WTC11 (cell line): ENCODE data around the gene TOX4. TPM values are rescaled to one million over a fixed set of nuclear protein-coding genes. Genes with fewer than 3 reads are reported as not detected.

Source experiments
- ATAC-seq: fragments of 200-7000 bp; cut with Tn5 transposase; 2 replicates; pipeline ENCODE4 v1.10.0; 2021; ENCODE audit warnings: mild to moderate bottlenecking, moderate library complexity
- CTCF ChIA-PET: fragments of 300-600 bp; sonication (Branson Sonifier 250); formaldehyde crosslinking; loops from one replicate; lab custom pipeline; 2021; ENCODE audit warnings: antibody characterized with exemption; lab: Charles Lee
- POLR2A ChIA-PET: fragments of 350-600 bp; sonication (Branson Sonifier 250); formaldehyde crosslinking; loops from one replicate; lab custom pipeline; 2021; ENCODE audit warnings: antibody characterized with exemption; lab: Charles Lee
- DNase-seq: peaks from one replicate; pipeline ENCODE4 v3.0.0; 2021; ENCODE audit warnings: low spot score
- H3K27ac Mint-ChIP-seq: 2 replicates; pipeline ENCODE4 v1.8.0; 2021; ENCODE audit warnings: mixed read lengths
- H3K27me3 Mint-ChIP-seq: 2 replicates; pipeline ENCODE4 v1.8.0; 2021; ENCODE audit warnings: low read depth, mild to moderate bottlenecking, moderate library complexity, mixed read lengths
- H3K36me3 Mint-ChIP-seq: 2 replicates; pipeline ENCODE4 v1.8.0; 2021; ENCODE audit warnings: mixed read lengths
- H3K4me1 Mint-ChIP-seq: 2 replicates; pipeline ENCODE4 v1.8.0; 2022; ENCODE audit warnings: mixed read lengths
- H3K4me3 Mint-ChIP-seq: 2 replicates; pipeline ENCODE4 v1.8.0; 2021; ENCODE audit warnings: mild to moderate bottlenecking, moderate library complexity, mixed read lengths
- H3K9me3 Mint-ChIP-seq: 2 replicates; pipeline ENCODE4 v1.8.0; 2021; ENCODE audit warnings: mixed read lengths
- ARID4B ChIP-seq: sonication (generic); formaldehyde crosslinking; IDR thresholded peaks from 2 replicates; pipeline ENCODE4 v1.8.0; 2023; ENCODE audit warnings: missing genetic modification reagents, mild to moderate bottlenecking, borderline replicate concordance
- ATF1 ChIP-seq: sonication (generic); formaldehyde crosslinking; IDR thresholded peaks from 2 replicates; pipeline ENCODE4 v1.8.1; 2023; ENCODE audit warnings: mild to moderate bottlenecking, moderate library complexity, missing genetic modification reagents
- CBFB ChIP-seq: sonication (generic); formaldehyde crosslinking; IDR thresholded peaks from 2 replicates; pipeline ENCODE4 v1.8.1; 2022; ENCODE audit warnings: mild to moderate bottlenecking, low read depth, missing genetic modification reagents
- EMX1 ChIP-seq: fragments of 250-450 bp; sonication (Bioruptor Pico); IDR thresholded peaks from 2 replicates; pipeline ENCODE4 v1.8.0; 2021; ENCODE audit warnings: mild to moderate bottlenecking
- HMGXB4 ChIP-seq: sonication (generic); formaldehyde crosslinking; IDR thresholded peaks from 2 replicates; pipeline ENCODE4 v1.8.1; 2023; ENCODE audit warnings: mild to moderate bottlenecking, moderate library complexity, missing genetic modification reagents
- IRF1 ChIP-seq: sonication (generic); formaldehyde crosslinking; IDR thresholded peaks from 2 replicates; pipeline ENCODE4 v1.8.0; 2023; ENCODE audit warnings: missing genetic modification reagents
- MLX ChIP-seq: sonication (generic); formaldehyde crosslinking; IDR thresholded peaks from 2 replicates; pipeline ENCODE4 v1.8.1; 2023; ENCODE audit warnings: mild to moderate bottlenecking, missing genetic modification reagents, moderate library complexity
- OVOL2 ChIP-seq: fragments of 250-450 bp; sonication (Bioruptor Pico); IDR thresholded peaks from 2 replicates; pipeline ENCODE4 v1.9.0; 2021; ENCODE audit warnings: mild to moderate bottlenecking, borderline replicate concordance
- PRDM15 ChIP-seq: sonication (generic); formaldehyde crosslinking; IDR thresholded peaks from 2 replicates; pipeline ENCODE4 v1.8.0; 2022; ENCODE audit warnings: missing genetic modification reagents
- SMAD3 ChIP-seq: sonication (generic); formaldehyde crosslinking; IDR thresholded peaks from 2 replicates; pipeline ENCODE4 v1.8.0; 2022; ENCODE audit warnings: missing genetic modification reagents, mild to moderate bottlenecking, borderline replicate concordance
- ZNF121 ChIP-seq: sonication (generic); formaldehyde crosslinking; IDR thresholded peaks from 2 replicates; pipeline ENCODE4 v1.8.0; 2023; ENCODE audit warnings: missing genetic modification reagents
- ZNF317 ChIP-seq: sonication (generic); formaldehyde crosslinking; IDR thresholded peaks from 2 replicates; pipeline ENCODE4 v1.8.1; 2023; ENCODE audit warnings: low read depth, mild to moderate bottlenecking, moderate library complexity, missing genetic modification reagents, borderline replicate concordance
- ZNF423 ChIP-seq: fragments of 250-450 bp; sonication (Bioruptor Pico); IDR thresholded peaks from 2 replicates; pipeline ENCODE4 v2.1.2; 2022; ENCODE audit warnings: mild to moderate bottlenecking, moderate library complexity
- ZNF512 ChIP-seq: sonication (generic); formaldehyde crosslinking; IDR thresholded peaks from 2 replicates; pipeline ENCODE4 v1.8.1; 2022; ENCODE audit warnings: missing genetic modification reagents, borderline replicate concordance
- ZNF671 ChIP-seq: fragments of 250-450 bp; sonication (Bioruptor Pico); IDR thresholded peaks from 2 replicates; pipeline ENCODE4 v1.8.0; 2021; ENCODE audit warnings: mild to moderate bottlenecking
- total RNA-seq: library from RNA; stranded (reverse); gene quantifications from 3 replicates; pipeline ENCODE4 v1.2.3, GENCODE V29; 2021

TOX4 gene
- total RNA-seq, 1 experiment from 2014 or later: 49.1 TPM

GRCh38 chr14:21475767-21476522 is 1.1 kb upstream of the TOX4 start:
- peak overlapping the region; percentile 96 for H3K27ac Mint-ChIP-seq
- H3K4me3 Mint-ChIP-seq: peak overlapping the region; percentile 100
- H3K36me3 Mint-ChIP-seq: peaks cover 33% of the 10 kb centered on the region
- no peaks in the 10 kb centered on the region for H3K27me3 Mint-ChIP-seq
- ATAC-seq (no peak), DNase-seq (no peak)
- H3K4me1 Mint-ChIP-seq: peaks cover 12% of the 10 kb centered on the region
- no peaks in the 10 kb centered on the region for H3K9me3 Mint-ChIP-seq
- ChIA-PET CTCF (interaction anchor here (0.6 to 3.9 kb wide), 10 partner anchors 15 to 129 kb away, joined by 3 to 21 read pairs (median 5); partner anchors contain the start of genes CHD8 and SALL2), POLR2A (interaction anchor here (0.5 to 2.0 kb wide), 5 partner anchors 20 to 97 kb away, joined by 3 to 10 read pairs (median 6); partner anchors contain the start of genes CHD8, METTL3 and SALL2)
- no peak for TF ChIP-seq SMAD3 (CRISPR knock-in tag)

GRCh38 chr14:21476523-21476924 is 471 bp upstream of the TOX4 start:
- Mint-ChIP-seq H3K36me3 (peaks cover 30% of the 10 kb centered on the region), H3K27me3 (no peaks in the 10 kb centered on the region), H3K27ac (peak overlapping the region; percentile 97), H3K4me3 (peak overlapping the region; percentile 100), H3K9me3 (no peaks in the 10 kb centered on the region), H3K4me1 (peaks cover 12% of the 10 kb centered on the region)
- peak; percentile 50 for ATAC-seq
- CTCF ChIA-PET: interaction anchor here (0.6 to 3.9 kb wide), 15 partner anchors 15 to 130 kb away, joined by 3 to 21 read pairs (median 5); partner anchors contain the start of genes CHD8, METTL3 and SALL2
- POLR2A ChIA-PET: interaction anchor here (0.5 to 2.0 kb wide), 4 partner anchors 21 to 96 kb away, joined by 3 to 10 read pairs (median 6); partner anchors contain the start of genes CHD8, METTL3 and SALL2
- peak; percentile 81 for DNase-seq
- TF ChIP-seq ZNF512 (CRISPR knock-in tag) (no peak), HMGXB4 (CRISPR knock-in tag) (no peak), PRDM15 (CRISPR knock-in tag) (no peak), EMX1 (CRISPR knock-in tag) (no peak), ZNF423 (CRISPR knock-in tag) (no peak), ZNF671 (no peak), ZNF317 (CRISPR knock-in tag) (no peak), OVOL2 (CRISPR knock-in tag) (no peak), ATF1 (CRISPR knock-in tag) (no peak), MLX (CRISPR knock-in tag) (no peak), ZNF121 (no peak), CBFB (CRISPR knock-in tag) (no peak), ARID4B (CRISPR knock-in tag) (no peak), IRF1 (CRISPR knock-in tag) (no peak)
